HG03460 (cell line): Measurements from ENCODE around the gene U2SURP.
A peak's percentile ranks its signal among the peaks of the same experiment; 100 is the strongest.
"Not testable (repeated sequence)": the region's sequence is repeated elsewhere in the genome, so short reads cannot be mapped to it uniquely, and the experiment has no call there.

ENCODE experiments used
- ATAC-seq: cut with Tn5 transposase; IDR thresholded peaks from one replicate; pipeline ENCODE4 v1.9.1; 2021; ENCODE audit not compliant: unreplicated experiment

U2SURP gene

GRCh38 chr3:143068059-143068458, 66.7 kb downstream of the U2SURP start:
- ATAC-seq, result no peak

GRCh38 chr3:143070977-143071551, 69.7 kb downstream of the U2SURP start:
- ATAC-seq, result no peak

- no peak for ATAC-seq
Measured at GRCh38 chr3:143071776-143072175, 70.4 kb downstream of the U2SURP start.

- not testable (repeated sequence) for ATAC-seq
Measured at GRCh38 chr3:143072298-143073020, 71.1 kb downstream of the U2SURP start.

GRCh38 chr3:143073541-143073940, 72.2 kb downstream of the U2SURP start:
- ATAC-seq, result not testable (repeated sequence)

- ATAC-seq, result not testable (repeated sequence)
Measured at GRCh38 chr3:143073983-143074382, 72.6 kb downstream of the U2SURP start.

DNA sequence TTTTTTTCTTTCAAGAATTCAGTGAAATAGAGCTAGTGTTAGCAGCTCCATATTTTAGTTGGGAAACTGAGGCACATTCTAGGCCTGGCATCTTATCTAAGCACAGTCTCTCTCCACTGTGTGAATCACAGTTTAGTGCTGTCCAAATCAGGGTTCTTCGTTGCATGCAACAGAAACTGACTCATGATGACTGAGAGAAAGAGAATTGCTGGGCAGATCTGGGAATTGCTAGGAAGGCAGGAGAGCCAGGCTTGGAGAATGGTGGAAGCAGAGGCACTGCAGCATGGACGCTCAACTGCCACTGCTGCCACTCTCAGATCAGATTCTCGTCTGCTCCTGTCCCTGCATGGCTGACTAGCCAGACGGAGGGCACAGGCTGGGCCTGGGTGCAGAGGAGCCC, 77.5 kb downstream of the U2SURP start:
- no peak for ATAC-seq

- ATAC-seq, result no peak
Measured at GRCh38 chr3:143080196-143080595, 78.8 kb downstream of the U2SURP start.

- no peak for ATAC-seq
Measured at GRCh38 chr3:143081365-143081764, 80.0 kb downstream of the U2SURP start.

- peak; percentile 79 for ATAC-seq
Measured at GRCh38 chr3:143081844-143082778, 80.7 kb downstream of the U2SURP start.

- ATAC-seq, result no peak
Measured at GRCh38 chr3:143083781-143084180, 82.4 kb downstream of the U2SURP start.

- peak; percentile 51 for ATAC-seq
Measured at GRCh38 chr3:143084856-143085731, 83.7 kb downstream of the U2SURP start.

DNA sequence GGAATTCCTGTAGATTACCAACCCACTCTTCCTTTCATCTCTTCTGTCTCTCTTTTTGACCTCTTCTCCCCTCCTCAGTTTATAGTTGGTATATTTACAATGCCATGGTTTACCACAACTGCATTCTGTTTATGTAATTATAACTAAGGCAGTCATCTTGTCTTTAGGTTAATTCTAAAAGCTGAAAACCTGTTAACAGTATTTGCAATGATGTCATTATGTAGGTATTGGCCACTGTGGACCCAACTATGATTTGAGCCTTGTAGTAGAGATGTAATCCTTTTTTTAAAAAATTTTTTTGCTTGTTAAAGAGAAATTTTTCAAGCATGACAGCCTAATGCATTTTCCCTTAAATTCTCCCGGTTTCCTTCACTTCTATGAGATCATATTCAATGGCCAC, 87.5 kb downstream of the U2SURP start:
- no peak for ATAC-seq

DNA sequence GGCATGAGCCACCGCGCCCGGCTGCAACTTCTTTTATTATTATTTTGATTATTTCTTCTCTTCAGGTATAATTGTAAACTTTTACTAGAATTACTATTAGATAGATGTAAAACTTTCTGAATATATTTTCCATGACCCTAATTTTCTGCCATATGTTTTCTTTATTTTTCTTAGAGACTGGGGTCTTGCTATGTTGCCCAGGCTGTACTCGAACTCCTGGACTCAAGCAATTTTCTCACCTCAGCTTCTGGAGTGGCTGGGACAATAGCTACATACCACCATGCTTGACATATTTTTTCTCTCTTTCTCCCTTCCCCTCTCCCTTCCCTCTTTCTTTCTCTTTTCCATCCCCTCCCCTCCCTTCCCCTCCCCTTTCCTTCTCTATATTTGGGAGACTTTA, 88.6 kb downstream of the U2SURP start:
- no peak for ATAC-seq

GRCh38 chr3:143090486-143090885, 89.1 kb downstream of the U2SURP start:
- no peak for ATAC-seq

GRCh38 chr3:143090976-143091837, 89.8 kb downstream of the U2SURP start:
- no peak for ATAC-seq

DNA sequence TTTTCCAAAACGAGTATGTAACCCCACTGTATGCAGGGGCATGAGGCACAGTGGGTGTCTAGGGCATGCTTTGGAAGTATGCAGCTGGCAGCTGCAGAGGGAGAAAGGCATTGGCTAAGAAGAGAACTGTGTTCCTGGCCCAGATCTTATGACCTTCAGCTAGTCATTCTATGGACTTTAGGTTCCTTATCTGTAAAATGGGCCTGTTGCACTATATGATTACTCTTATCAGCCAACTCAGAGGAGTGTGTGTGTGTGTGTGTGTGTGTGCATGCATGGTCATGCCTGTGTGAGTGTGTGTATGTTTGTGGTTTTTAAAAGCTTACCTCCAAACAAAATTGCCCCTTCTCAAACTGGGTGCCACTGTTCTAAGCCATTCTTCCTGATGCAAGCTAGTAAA, 90.8 kb downstream of the U2SURP start:
- no peak for ATAC-seq

DNA sequence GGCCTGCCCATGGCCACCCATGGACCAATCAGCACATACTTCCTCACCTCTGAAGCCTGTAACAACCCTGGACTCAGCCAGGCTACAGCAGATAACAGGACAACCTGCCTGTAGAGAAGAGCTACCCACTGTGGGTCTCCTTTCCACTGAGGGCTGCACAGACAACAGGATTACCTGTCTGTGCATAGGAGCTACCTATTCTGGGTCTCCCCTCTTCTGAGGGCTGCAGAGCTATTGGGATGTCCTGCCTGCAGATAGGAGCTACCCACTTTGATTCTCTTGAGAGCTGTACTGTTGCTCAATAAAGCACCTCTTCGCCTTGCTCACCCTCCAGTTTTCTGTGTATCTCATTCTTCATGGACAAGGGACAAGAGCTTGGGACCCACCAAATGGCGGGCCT, 94.4 kb downstream of the U2SURP start:
- ATAC-seq, result no peak

DNA sequence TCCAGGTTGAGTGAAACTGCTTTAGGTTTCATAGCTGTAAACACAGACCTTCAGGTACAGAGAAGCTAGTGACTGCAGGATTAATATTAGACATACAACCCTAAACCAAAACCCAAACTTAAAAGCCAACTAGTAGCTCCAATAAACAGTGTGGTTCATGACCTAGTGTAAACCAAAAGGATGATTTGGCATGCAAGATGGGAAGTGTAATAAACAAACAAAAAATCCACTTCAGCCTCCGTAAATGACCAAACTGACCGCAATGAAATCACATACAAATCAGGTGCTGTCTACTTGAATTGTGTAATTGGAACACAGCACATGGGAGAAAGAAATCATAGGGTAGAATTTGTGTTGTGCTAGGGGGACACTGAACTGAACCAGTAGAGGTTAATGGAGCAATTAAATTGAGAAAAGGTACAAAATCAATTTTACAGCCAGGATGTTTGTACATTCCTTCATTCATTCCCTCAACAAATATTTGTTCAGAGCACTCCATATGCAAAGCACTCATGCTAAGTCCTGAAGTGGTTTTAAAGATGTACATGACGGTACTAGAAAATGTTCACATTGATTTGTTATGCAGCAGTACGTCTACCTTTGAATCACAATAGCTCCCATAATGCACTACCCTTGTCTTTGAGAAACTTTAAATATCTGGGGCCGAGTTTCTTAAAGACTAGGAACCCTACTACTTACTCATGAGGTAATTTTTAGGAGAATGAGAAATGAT, 96.8 kb downstream of the U2SURP start:
- ATAC-seq, result no peak
